ENCODE results near the gene USP25. TPM values are rescaled to one million over a fixed set of nuclear protein-coding genes. Genes with fewer than 3 reads are reported as not detected.

Gene USP25, protein sequence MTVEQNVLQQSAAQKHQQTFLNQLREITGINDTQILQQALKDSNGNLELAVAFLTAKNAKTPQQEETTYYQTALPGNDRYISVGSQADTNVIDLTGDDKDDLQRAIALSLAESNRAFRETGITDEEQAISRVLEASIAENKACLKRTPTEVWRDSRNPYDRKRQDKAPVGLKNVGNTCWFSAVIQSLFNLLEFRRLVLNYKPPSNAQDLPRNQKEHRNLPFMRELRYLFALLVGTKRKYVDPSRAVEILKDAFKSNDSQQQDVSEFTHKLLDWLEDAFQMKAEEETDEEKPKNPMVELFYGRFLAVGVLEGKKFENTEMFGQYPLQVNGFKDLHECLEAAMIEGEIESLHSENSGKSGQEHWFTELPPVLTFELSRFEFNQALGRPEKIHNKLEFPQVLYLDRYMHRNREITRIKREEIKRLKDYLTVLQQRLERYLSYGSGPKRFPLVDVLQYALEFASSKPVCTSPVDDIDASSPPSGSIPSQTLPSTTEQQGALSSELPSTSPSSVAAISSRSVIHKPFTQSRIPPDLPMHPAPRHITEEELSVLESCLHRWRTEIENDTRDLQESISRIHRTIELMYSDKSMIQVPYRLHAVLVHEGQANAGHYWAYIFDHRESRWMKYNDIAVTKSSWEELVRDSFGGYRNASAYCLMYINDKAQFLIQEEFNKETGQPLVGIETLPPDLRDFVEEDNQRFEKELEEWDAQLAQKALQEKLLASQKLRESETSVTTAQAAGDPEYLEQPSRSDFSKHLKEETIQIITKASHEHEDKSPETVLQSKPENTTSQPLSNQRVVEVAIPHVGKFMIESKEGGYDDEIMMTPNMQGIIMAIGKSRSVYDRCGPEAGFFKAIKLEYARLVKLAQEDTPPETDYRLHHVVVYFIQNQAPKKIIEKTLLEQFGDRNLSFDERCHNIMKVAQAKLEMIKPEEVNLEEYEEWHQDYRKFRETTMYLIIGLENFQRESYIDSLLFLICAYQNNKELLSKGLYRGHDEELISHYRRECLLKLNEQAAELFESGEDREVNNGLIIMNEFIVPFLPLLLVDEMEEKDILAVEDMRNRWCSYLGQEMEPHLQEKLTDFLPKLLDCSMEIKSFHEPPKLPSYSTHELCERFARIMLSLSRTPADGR
- 111 TPM for total RNA-seq
- polyA plus RNA-seq: 19.1 TPM

DNA sequence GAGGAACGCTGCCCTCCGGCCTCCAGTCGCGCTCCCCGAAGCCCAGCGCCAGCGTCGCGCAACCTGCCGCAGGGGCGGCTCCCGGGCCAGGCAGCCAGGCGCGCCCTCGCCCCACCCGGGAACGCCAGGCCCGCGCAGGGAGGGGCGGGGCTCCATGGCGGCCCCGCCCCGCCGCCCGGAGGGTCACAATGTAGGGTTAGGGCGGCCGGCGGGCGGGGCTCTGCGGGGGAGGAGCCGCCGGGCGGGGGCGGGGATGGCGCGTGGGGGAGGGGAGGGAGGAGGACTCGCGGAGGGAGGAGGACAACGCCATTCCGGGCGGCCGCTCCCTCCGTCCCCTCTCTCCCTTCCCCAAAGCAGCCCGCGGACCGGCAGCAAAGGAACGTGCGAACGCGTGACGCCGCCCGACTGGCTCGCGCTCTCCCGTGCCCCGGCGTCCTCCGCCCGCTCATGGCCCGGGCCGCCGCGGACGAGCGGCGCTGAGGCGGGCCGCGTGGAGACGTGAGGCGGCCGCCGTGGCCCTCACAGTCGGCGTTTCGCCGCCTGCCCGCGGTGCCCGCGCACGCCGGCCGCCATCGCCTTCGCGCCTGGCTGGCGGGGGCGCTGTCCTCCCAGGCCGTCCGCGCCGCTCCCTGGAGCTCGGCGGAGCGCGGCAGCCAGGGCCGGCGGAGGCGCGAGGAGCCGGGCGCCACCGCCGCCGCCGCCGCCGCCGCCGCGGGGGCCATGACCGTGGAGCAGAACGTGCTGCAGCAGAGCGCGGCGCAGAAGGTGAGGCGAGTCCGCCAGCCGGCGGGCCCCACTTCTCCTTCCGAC lies at the start of gene USP25:
Gene USP25 (plus strand): TSS at position 309 of the 810 bp plus-strand sequence. CDS start 412 bp downstream, at position 721.
- no peaks in the 10 kb centered on the region for H3K36me3 ChIP-seq (ENCODE audit: insufficient read depth)
- H3K4me3 ChIP-seq (ENCODE audit: low read depth, low read length): peak within 1 kb of the TSS; percentile 97
- DNase-seq (ENCODE audit: extremely low spot score): no peak
- H3K4me1 ChIP-seq (ENCODE audit: insufficient read depth): no peaks in the 10 kb centered on the region
- under 1% methylated on average over 122 of the region's 123 CpGs for WGBS
- peak within 1 kb of the TSS; percentile 97 for H3K27ac ChIP-seq (ENCODE audit: low read depth)

DNA sequence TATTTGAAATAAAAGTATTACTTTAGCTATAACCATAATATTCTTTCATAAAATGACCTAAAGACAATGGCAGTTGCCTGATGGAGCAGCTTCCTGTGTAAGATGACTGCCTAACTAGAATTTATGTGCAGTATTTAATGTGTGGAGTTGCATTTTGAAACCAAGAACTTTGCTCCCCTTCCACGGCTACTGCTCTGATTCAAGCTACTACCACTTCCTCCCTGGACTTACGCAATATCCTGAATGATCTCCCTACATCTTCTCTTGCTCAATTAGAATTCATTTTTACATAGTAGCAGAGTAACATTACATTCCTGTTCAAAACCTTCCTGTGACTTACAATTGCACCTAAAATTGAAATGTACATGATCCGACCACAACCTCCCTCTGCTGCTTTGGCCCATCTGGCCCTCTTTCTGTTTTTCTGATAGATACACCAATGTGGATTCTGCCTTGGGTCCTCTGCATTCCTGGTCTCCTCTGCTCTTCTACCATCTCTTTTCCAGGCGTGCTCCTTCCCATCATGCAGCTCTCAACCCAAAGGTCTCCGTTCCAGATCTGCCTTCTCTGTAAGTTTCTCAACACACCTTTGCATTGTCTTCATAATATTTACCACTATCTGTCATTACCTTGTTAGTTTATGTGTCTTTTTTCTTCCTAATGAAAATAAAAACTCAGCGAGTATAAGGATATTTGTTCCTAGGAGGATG lies 47.4 kb upstream of the USP25 start:
- no peaks in the 10 kb centered on the region for H3K36me3 ChIP-seq (ENCODE audit: insufficient read depth)
- H3K4me1 ChIP-seq (ENCODE audit: insufficient read depth): no peaks in the 10 kb centered on the region
- no peak overlapping the region for H3K27ac ChIP-seq (ENCODE audit: low read depth)
- H3K4me3 ChIP-seq (ENCODE audit: low read depth, low read length): no peak overlapping the region
- 79% methylated on average over 6 of the region's 6 CpGs for WGBS
- no peak for DNase-seq (ENCODE audit: extremely low spot score)

DNA sequence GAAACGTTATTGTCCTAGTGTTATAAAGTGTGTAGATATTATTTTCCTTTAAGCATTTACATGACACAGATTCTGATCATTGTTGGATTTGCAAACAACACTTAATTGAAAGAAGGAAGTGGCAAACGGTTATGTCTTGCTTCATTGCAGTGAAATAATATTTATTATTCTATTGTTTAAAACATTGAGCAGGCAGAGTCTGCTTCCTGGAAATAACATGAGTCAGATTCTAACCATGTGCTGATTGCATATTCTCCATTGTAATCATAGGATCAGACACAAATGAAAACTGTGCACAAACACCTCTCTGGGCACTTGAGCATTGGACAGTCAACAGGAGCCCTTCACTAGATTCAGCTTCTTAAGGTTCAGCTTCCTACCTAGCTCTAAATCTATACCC lies 46.8 kb upstream of the USP25 start:
- Histone ChIP-seq H3K4me3 (ENCODE audit: low read depth, low read length) (no peak overlapping the region), H3K27ac (ENCODE audit: low read depth) (no peak overlapping the region), H3K4me1 (ENCODE audit: insufficient read depth) (no peaks in the 10 kb centered on the region), H3K36me3 (ENCODE audit: insufficient read depth) (no peaks in the 10 kb centered on the region)
- no peak for DNase-seq (ENCODE audit: extremely low spot score)
- 49% methylated on average over 2 of the region's 2 CpGs for WGBS

DNA sequence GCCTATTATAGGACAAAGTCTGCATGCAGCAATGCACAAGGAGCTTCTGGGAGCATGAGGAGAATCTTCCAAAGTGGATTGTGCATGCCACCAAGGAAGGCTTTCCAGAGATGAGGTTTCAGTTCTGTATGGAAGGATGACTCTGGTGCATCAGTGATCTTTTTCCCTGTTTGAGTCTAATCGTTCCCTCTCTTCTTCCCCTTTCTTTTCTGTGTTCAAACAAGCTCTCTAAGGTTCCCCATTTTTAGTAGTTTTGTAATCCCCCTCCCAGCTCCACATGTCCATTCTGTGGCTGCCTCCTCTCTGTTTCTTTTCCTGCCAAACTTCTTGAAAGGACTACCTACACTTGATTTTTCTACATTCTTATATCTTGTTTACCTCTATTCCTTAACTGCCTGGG lies 43.3 kb upstream of the USP25 start:
- H3K4me1 ChIP-seq (ENCODE audit: insufficient read depth): no peaks in the 10 kb centered on the region
- H3K36me3 ChIP-seq (ENCODE audit: insufficient read depth): no peaks in the 10 kb centered on the region
- H3K27ac ChIP-seq (ENCODE audit: low read depth): no peak overlapping the region
- 84% methylated on average over 1 of the region's 1 CpG for WGBS
- no peak for DNase-seq (ENCODE audit: extremely low spot score)
- H3K4me3 ChIP-seq (ENCODE audit: low read depth, low read length): no peak overlapping the region

DNA sequence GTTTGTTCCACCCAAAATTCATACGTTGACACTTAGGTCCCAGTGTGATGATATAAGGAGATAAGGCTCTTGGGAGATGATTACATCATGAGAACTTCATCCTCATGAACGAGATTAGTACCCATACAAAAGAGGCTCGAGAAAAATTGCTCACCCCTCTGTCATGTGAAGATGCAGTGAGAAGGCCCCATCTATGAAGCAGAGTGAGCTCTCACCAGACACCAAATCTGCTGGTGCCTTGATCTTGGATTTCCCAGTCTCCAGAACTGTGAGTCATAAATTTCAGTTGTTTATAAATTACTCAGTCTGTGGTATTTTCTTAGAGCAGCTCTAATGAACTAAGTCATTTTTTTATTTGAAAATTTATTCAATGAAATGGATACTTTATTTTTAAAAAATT lies 42.6 kb upstream of the USP25 start:
- Histone ChIP-seq H3K4me1 (ENCODE audit: insufficient read depth) (no peaks in the 10 kb centered on the region), H3K4me3 (ENCODE audit: low read depth, low read length) (no peak overlapping the region), H3K36me3 (ENCODE audit: insufficient read depth) (no peaks in the 10 kb centered on the region), H3K27ac (ENCODE audit: low read depth) (no peak overlapping the region)
- no peak for DNase-seq (ENCODE audit: extremely low spot score)
- WGBS: 75% methylated on average over 3 of the region's 3 CpGs

DNA sequence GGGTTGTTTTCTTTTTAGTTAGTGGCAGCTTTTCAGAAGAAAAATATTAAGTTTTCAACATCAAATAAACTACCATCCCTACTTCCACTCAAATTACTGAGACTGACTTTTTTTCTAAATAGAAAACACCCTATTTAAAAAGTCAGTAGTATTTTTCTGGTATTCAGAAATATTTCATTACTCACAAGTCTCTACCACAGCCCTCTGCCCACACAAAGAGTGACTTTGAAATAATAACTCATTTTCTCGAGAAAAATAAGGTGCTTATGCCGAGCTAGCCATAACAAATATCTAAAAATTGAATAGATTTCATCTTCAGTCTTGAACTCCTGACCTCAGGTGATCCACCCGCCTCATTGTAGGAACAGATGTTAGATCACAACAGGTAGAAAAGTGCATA lies 41.8 kb upstream of the USP25 start:
- DNase-seq (ENCODE audit: extremely low spot score): no peak
- Histone ChIP-seq H3K4me3 (ENCODE audit: low read depth, low read length) (no peak overlapping the region), H3K4me1 (ENCODE audit: insufficient read depth) (no peaks in the 10 kb centered on the region), H3K36me3 (ENCODE audit: insufficient read depth) (no peaks in the 10 kb centered on the region), H3K27ac (ENCODE audit: low read depth) (no peak overlapping the region)
- 90% methylated on average over 3 of the region's 3 CpGs for WGBS

DNA sequence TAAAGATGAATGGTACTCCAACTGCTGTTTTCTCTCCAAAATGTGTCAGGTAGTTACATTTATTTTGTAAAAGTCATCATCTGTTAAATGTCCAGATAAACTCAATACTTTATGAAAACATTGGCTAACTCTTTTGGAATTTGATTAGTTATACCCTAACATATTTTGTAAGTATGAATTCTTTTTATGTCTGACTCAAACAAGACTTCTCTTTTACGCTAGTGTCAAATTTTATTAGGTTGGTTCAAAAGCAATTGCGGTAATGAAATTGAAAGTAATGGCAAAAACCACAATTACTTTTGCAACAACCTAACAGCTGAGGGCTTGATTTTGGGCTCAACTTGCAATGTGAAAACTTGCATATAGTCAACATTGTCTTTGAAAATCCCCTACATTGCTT lies 41.0 kb upstream of the USP25 start:
- 60% methylated on average over 2 of the region's 2 CpGs for WGBS
- no peaks in the 10 kb centered on the region for H3K36me3 ChIP-seq (ENCODE audit: insufficient read depth)

DNA sequence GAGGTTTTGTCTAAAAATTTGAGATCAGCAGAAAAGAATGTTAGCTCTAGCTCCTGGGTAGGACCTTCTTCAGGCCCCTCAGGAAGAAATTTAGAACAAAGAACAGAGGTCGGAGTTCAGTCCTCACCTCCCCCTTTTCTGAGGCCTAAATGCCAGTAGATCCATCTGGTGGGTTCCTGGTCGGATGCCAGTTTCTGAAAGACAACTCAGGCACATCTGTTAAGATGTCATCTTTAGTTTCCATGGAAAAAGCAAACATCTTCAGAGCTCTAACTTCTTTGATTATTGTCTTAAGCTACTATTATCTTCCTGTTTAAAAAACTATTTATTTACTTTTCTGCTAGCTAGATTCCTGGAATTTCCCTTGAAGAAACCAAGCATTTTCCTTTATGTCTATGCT lies 37.1 kb upstream of the USP25 start:
- Histone ChIP-seq H3K36me3 (ENCODE audit: insufficient read depth) (no peaks in the 10 kb centered on the region), H3K4me1 (ENCODE audit: insufficient read depth) (no peaks in the 10 kb centered on the region), H3K4me3 (ENCODE audit: low read depth, low read length) (no peak overlapping the region), H3K27ac (ENCODE audit: low read depth) (no peak overlapping the region)
- 87% methylated on average over 2 of the region's 2 CpGs for WGBS
- DNase-seq (ENCODE audit: extremely low spot score): no peak

More for the DNA sequence above, 41.0 kb upstream of the USP25 start:
- Histone ChIP-seq H3K27ac (ENCODE audit: low read depth) (no peak overlapping the region), H3K4me3 (ENCODE audit: low read depth, low read length) (no peak overlapping the region), H3K4me1 (ENCODE audit: insufficient read depth) (no peaks in the 10 kb centered on the region)
- no peak for DNase-seq (ENCODE audit: extremely low spot score)

DNA sequence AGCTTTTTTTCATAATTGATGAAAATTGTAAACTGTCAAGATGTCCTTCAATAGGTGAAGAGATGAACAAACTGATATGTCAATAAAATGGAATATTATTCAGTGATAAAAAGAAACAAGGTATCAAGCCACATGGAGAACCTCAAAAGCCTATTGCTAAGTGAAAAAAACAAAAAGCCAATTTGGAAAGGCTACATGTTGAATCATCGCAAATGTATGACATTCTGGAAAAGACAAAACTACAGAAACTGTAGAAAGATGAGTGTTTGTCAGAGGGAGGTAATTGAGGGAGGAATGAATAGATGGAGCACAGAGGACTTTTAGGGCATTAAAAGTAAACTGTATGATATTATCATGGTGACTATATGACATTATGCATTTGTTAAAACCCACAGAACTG lies 34.5 kb upstream of the USP25 start:
- H3K27ac ChIP-seq (ENCODE audit: low read depth): no peak overlapping the region
- no peaks in the 10 kb centered on the region for H3K36me3 ChIP-seq (ENCODE audit: insufficient read depth)
- H3K4me3 ChIP-seq (ENCODE audit: low read depth, low read length): no peak overlapping the region
- WGBS: 89% methylated on average over 1 of the region's 1 CpG
- DNase-seq (ENCODE audit: extremely low spot score): no peak
- no peaks in the 10 kb centered on the region for H3K4me1 ChIP-seq (ENCODE audit: insufficient read depth)

DNA sequence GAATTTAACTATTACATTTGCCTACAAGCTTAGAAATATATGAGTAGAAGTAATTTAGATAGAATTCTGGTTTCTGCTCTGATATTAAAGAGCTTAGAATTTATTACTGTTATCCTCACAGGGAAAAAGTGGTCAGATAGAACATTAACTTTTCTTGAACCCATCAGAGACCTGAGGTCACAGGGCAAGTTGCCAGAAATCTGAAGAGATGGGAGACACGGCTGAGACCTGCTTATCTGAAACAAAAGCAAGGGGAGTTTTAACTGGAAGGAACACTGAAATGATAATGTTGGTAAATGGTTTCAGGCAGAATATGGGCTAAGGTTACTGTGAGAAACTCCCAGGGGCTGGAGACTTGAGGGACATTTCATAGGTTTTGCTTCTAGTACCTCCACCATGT lies 28.0 kb upstream of the USP25 start:
- Histone ChIP-seq H3K4me3 (ENCODE audit: low read depth, low read length) (no peak overlapping the region), H3K27ac (ENCODE audit: low read depth) (no peak overlapping the region), H3K4me1 (ENCODE audit: insufficient read depth) (no peaks in the 10 kb centered on the region), H3K36me3 (ENCODE audit: insufficient read depth) (no peaks in the 10 kb centered on the region)
- WGBS: 60% methylated on average over 1 of the region's 1 CpG
- no peak for DNase-seq (ENCODE audit: extremely low spot score)

DNA sequence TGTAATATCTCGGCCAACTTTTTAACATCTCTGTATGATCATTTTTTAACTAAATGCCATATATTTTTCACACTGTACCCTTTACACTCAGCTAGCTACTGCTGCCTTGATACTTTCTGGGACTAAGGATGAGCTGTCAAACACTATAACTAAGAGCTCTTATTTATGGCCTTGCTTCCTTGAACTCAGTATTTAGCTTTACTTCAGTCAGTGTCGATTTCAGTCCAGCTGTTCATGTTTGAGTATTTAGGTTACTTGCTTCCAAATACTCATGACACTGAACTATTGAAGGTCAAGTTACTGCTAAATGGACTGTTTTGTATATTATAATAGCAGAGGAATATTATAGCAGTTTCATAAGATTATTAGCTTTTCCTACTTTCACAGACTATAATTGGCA lies 25.9 kb upstream of the USP25 start:
- no peaks in the 10 kb centered on the region for H3K4me1 ChIP-seq (ENCODE audit: insufficient read depth)
- DNase-seq (ENCODE audit: extremely low spot score): no peak
- no peaks in the 10 kb centered on the region for H3K36me3 ChIP-seq (ENCODE audit: insufficient read depth)
- WGBS: 83% methylated on average over 2 of the region's 2 CpGs
- H3K4me3 ChIP-seq (ENCODE audit: low read depth, low read length): no peak overlapping the region
- no peak overlapping the region for H3K27ac ChIP-seq (ENCODE audit: low read depth)

DNA sequence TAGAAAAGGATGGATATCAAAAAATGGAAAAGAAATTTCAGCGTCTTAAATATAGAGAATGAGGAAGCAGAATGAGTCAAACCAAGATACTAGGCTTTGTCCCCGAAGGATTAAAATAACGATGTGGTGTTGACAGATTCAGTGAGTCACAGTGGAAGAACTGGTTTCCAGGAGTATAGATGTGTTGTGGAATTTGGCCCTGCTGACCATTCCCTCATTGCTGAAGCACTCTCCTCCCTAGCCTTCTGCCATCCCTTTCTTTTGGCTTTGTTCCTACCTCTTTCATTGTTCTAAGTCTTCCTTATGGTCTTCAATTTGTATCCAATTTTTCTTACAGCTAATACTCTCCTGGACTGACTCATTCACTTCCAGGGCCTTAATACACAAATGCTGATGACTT lies 23.1 kb upstream of the USP25 start:
- H3K4me1 ChIP-seq (ENCODE audit: insufficient read depth): no peaks in the 10 kb centered on the region
- H3K36me3 ChIP-seq (ENCODE audit: insufficient read depth): no peaks in the 10 kb centered on the region
- no peak overlapping the region for H3K27ac ChIP-seq (ENCODE audit: low read depth)
- 29% methylated on average over 3 of the region's 3 CpGs for WGBS
- H3K4me3 ChIP-seq (ENCODE audit: low read depth, low read length): no peak overlapping the region
- DNase-seq (ENCODE audit: extremely low spot score): peak; percentile 74

All from urinary bladder (tissue), 4 donors.